Dermis blood vessel endothelial cell (primary cell): ENCODE measurements around the gene PRKCD. TPM values are rescaled to one million over a fixed set of nuclear protein-coding genes. Genes with fewer than 3 reads are reported as not detected.

Experiments used
- DNase-seq: peaks from one replicate; pipeline ENCODE4 v3.0.0; 2010
- total RNA-seq: library from RNA; depleted of rRNA; stranded (reverse); fragments of >200 nt; gene quantifications from 2 replicates; pipeline ENCODE4 v1.2.3, GENCODE V29; 2014

PRKCD gene
- total RNA-seq, 1 donor from 2014 or later: 2.2 TPM

- DNase-seq: peak; percentile 93
Observed at GRCh38 chr3:53236112-53236841, 75.3 kb downstream of the PRKCD start.

- peak; percentile 94 for DNase-seq
Observed at GRCh38 chr3:53238051-53238850, 77.2 kb downstream of the PRKCD start.

DNA sequence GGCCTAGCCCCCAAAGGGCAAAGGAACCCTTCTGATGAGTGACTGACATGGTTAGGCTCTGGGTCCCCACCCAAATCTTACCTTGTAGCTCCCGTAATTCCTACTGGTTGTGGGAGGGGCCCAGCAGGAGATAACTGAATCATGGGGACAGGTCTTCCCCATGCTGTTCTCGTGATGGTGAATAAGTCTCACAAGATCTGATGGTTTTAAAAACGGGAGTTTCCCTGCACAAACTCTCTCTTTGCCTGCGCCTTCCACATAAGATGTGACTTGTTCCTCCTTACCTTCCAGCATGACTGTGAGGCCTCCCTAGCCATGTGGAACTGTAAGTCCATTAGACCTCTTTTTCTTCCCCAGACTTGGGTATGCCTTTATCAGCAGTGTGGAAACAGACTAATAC lies 77.9 kb downstream of the PRKCD start:
- DNase-seq: no peak

- DNase-seq: no peak
Observed at GRCh38 chr3:53239800-53240199, 78.8 kb downstream of the PRKCD start.

DNA sequence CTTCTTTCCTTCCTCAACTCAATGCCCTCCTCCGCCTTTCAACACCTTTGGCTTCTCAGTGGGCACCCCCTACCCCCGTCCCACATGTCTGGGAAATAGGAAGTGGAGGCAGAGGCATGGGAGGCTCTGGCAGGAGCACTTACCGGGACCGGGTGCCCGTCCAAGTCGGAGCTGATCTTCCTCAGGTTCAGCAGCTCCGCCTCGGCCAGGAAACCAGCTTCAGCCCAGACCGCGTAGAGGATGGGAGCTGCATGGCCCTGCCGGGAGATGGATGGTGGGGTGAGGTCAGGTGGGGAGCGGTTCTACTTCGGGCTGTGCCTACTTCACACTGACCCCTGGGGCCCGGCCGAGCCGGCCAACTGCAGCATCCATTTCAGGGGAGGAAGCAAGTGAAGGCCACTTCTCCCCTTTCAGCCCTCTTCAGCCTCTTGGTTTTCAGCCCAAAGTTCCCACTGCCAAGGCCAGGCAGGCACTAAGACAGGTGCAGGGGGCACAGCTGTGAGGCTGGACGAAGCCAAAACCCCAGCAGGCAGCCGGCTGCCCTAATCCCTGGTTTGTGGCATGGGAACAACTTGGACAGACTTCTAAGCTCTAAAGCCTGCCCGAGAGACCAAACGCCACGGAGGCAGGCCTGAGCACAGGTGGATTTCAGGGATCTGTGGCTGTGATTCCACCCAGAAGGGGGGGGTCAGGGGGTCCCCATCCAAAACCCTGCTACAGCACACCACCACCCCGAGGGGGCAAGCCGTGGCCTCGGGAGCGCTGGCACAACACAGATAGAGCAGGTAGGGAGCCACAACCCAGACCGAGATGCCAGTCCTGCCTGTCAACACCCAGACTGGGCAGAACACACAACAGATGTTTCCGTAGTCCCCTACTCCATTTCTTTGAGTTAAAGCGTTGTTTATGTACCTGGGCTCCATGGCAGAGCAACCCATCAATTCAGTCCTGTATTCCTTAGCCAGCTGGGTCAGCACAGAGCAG lies 80.3 kb downstream of the PRKCD start:
- DNase-seq: no peak

DNA sequence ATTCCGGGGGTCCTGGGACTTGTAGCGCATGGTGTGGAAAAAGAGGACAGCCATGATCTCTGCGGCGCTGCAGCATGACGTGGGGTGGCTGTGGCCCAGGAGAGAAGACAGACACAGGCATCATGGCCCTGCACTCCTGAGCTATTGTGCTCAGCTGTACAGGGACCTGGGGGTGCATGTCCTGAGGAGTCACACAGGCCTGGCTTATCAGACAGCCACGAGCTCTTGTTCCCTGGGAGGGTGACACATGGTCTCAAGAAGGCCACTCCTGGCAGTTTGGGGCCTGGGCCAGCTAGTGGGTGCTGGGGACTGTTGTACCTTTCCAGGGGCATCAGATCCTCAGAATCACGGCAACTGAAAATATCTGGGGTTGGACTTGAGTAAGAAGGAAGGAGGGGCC lies 81.1 kb downstream of the PRKCD start:
- no peak for DNase-seq

Other genes with a start within 250 kb of the PRKCD start
- gene SFMBT1, start 115.1 kb upstream of the PRKCD start, total RNA-seq: 3.4 and 3.9 TPM in 2 replicates
- 18.3 and 25.5 TPM in 2 replicates for gene RFT1, start 30.8 kb upstream of the PRKCD start, total RNA-seq
- gene TKT, start 94.8 kb downstream of the PRKCD start, total RNA-seq: 297 and 647 TPM in 2 replicates
- gene DCP1A, start 186.3 kb downstream of the PRKCD start, total RNA-seq: 11.2 and 15.2 TPM in 2 replicates